Measurements from ENCODE around the gene ARHGAP26. TPM values are rescaled to one million over a fixed set of nuclear protein-coding genes. Genes with fewer than 3 reads are reported as not detected.

The ARHGAP26 gene
- total RNA-seq, 1 experiment from 2014 or later, result 5.5 TPM

DNA sequence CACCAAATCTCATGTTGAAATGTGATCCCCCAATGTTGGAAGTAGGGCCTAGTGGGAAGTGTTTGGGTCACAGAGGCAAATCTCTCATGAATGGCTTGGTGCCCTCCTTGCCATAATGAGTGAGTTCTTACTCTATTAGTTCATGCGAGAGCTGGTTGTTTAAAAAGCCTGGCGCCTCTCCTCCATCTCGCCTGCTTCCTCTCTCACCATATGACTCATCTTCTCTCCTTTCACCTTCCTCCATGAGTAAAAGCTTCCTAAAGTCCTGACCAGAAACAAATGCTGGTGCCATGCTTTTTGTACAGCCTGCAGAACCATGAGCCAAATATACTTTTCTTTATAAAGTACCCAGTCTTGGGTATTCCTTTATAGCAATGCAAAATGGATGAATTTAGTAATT lies 20.9 kb upstream of the ARHGAP26 start:
- DNase-seq (ENCODE audit: low read depth), result peak; percentile 88

DNA sequence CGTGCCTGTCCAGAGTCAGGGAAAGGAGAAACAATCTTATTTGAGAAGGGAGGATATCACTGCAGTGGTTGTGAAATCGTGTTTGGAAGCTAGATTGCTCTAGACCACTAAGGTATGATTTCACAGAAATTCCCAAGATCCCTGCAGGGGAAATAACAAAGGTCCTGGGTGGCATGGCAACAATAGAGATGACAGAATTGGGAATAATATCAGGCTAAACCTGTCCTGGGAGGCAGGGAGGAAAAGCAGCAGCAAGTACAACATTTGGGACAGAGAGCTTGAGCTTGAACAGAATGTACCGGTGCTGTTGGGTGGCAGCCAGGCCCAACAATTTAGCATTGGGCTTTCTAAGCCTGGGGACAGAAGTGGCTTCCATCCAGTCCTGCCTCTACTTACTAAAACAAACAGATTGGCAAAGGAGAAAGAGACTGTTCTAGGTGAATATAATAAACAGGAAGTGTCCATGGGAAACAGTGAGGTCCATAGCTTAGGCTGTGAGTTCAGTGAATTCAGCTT lies 17.0 kb upstream of the ARHGAP26 start:
- peak; percentile 43 for DNase-seq (ENCODE audit: low read depth)

DNA sequence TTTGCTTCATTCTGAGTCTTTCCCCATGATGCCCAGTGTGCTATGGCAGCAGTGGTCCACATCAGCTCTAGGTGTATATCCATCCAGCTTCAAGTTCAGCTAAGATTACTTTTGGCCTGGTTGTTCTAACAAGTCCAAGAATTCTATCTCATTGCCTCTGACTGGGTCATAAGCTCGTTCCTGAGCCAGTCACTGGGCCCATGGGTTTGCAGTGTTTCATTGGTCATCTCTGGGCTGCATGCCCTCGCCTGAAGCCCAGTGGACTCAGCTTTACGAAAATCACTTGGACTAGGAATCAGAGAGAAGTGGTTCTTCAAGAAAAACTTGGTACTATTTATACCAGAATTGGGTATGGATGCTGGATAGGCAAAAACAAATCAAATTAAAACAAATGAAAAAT lies 16.1 kb upstream of the ARHGAP26 start:
- DNase-seq (ENCODE audit: low read depth), result no peak

DNA sequence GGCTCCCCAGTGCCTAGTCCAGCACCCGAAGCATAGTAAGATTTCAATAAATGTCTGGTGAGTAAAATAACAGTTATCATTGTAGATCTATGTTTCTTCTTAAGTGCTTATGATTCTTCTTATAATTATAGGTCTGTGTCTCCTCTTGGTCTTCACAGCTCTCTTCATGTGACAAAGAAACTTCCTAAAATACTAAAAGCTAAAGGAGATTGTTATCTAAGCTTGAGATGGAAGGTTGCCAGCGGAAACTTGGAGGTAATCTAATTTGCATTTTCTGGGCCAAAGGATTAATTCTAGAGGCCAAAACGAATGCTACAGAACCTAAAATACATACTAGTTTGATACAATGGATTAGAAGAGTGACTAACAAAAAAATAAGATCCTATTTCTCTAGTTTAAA lies 13.6 kb upstream of the ARHGAP26 start:
- peak; percentile 22 for DNase-seq (ENCODE audit: low read depth)

DNA sequence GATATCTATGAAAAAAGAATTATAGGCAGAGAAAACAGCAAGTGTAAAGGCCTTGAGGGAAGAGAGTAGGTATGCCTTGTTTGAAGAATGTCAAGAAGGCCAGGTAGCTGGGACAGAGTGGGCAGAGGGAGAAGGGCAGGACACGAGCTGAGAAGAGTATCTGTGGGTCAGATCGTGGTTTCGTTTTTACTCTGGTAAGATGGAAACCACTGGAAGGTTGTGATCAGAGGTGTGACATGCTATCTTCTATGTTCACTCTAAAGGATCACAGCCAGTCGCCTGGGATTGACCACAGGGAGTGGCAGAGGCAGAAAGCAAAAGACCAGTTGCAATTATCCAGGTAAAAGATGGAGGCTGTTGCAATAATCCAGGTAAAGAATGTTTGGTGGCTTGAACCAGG lies 12.6 kb upstream of the ARHGAP26 start:
- no peak for DNase-seq (ENCODE audit: low read depth)

DNA sequence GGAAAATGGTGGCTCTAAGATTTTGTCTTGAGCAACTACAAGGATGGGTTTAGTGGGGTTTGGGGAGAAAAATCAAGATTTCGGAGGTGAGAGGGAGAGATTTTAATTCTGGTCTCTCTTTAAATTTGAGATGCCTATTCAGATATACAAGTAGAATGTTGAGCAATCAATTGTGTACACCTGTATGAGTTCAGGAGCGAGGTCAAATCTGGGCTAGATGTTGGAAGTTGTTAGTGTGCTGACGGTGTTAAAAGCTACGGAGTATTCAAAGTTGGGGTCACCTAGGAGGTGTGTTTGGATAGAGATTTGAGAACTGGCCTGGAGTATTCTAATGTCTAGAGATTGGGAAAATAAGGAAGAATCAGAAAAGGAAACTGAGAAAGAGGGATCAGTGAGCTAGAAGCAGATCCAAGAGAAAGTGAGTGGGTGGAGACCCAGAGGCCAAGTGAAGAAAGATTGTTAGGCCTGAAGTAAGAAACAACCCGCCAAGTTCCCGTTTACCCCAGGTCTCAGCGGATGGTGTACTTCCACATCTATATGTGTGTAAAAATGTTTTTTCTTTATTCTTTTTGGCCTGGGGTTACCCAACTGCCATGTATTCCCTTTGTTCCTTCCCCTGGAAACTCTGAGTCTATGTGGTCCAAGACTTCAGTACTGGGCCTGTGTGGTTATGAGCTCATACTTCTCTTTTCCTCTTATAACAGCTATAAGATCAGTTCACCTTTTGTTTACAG lies 11.9 kb upstream of the ARHGAP26 start:
- DNase-seq (ENCODE audit: low read depth), result no peak

DNA sequence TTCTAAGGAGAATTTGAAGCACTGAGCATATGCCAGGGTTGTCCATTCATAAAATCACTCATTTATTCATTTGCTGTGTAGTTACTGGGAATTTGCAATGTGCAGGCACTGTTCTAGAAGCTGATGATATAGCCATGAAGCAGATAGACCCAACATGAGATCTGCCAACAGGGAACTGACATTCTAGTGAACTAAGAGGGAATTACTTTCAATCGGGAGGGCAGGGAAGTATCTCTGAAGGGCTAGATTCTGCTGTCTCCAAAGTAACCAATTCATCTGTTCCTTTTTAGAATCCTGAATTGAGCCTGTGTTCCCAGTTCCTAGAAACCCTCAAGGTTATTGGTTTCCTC lies 11.4 kb upstream of the ARHGAP26 start:
- DNase-seq (ENCODE audit: low read depth), result no peak

DNA sequence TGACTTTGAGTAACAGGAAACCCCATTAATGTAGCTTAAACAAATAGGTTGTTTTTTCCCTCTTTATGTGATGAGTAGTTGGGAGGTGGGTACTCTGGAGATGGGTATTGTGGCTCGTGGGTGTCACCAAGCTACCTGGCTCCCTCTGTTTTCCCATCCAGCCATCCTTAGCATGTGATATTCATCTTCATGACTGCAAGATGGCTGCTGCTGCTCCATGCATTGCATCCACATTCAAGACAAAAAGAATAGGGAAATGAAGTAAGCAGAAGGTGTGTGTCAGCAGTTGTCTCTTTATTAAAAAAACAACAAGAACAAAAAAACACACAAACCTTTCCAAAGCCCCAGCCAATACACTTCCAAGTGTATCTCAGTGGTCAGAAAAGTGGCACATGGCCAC lies 6.5 kb upstream of the ARHGAP26 start:
- no peak for DNase-seq (ENCODE audit: low read depth)

DNA sequence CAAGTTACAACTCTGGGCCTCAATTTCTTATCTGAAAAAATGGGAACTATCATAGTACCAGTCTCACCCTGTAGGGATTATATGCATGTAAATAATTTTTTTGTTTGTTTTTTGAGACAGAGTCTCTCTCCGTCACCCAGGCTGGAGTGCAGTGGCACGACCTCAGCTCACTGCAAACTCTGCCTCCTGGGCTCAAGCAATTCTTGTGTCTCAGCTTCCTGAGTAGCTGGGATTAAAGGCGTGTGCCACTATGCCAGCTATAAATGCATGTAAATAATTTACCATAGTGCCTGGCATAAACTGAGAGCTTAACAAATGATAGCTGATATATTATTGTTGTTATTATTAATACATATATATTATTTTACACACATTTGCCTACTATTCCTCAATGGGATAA lies 3.0 kb upstream of the ARHGAP26 start:
- no peak for DNase-seq (ENCODE audit: low read depth)

DNA sequence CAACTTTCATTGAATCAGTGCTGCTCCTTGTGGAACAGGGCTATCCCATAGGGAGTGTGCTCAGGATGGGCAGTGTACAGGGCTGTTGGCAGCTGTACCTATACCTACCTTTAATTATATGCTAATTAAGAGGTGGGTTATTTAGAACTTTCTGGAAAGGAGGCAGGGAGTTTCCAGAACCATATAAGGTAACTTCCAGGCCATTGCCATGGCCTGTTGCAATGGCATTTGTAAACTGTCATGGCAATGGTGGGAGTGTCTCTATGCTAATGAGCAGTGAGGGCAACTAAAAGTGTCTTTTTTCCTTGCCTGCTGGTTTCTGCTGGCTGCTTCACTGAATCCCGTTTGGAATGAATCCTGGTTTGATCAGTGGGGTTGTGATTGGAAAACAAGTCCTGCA lies 2.3 kb upstream of the ARHGAP26 start:
- DNase-seq (ENCODE audit: low read depth), result no peak

DNA sequence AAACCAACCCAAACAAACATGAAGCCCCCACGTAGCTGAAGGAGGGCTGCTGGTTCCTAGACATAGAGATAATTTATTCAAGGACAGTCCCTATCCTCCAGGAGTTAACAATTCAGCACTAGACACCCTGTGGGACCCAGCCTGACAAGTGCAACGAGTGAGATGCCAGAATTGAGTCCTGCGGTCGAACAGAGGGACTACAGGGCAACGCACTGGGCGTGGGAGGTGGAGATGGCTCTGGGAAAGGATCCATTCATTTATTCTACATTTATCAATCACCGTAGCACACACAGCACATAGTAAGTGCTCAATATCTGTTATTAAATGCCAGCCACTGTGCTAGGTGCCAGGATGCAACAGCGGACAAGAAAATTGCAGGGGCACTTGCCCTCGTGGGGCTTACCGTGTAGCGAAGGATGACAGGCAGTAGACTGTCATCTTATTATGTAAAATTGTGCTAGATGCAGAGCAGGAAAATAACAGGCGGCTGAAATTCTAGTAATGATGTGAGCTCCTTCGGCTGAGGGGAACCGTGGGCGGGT lies 855 bp upstream of the ARHGAP26 start:
- no peak for DNase-seq (ENCODE audit: low read depth)

DNA sequence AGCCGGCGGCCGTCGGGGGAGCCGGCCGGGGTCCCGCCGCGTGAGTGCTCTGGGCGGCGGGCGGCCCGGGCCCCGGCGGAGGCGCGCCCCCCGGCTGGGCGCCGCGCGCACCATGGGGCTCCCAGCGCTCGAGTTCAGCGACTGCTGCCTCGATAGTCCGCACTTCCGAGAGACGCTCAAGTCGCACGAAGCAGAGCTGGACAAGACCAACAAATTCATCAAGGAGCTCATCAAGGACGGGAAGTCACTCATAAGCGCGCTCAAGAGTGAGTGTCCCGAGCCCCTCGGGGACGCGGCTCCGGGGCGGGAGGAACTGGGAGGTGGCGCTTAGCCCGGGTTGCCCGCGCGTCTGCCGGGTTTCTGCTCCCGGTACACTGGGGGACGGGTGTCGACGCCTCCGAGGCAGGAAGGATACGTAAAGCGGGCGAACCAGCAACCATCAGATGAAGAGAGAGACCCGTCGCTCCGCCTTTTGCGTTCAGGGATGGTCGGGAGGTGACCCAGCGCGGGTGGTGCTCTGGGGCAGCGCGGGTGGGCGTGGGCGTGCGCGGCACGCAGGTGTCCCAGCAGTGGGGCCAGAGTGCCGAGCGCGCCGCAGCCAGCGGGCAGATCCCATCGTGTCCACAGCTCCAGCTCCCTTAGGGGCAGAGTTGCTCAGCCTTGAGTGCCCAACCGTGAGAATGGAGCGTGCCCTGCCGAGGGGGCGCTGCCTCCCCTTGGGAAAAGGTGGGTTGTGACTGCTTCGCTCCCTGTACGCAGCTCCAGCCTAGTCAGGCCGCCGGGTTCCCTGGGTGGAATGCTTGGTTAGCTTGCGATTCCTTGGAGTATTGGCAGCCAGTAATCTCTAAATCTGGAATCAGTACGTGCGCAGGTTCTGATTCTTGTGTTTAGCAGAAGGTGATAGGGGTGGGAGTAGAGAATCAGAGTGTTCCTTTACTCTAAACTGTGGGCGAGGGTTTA lies 753 bp downstream of the ARHGAP26 start:
- peak; percentile 71 for DNase-seq (ENCODE audit: low read depth)

DNA sequence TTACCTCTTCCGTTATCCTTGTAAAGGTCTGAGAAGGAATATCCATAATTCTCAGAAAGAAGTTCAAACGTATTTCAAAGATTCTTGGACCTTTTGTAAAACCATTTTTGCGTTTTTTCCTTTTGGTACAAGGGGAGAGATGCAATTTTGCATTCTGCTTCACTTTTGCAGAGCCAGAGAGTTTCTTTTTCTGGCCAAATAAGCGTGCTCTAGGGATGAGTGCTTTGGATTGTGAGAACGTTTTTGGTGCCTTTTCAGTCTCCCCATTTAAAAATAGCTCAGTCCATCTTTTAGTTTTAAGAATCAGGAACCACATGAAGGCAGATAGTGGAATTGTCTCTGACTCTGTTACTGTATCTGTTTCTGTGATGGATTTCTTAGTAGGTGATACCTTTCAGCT lies 1.5 kb downstream of the ARHGAP26 start:
- no peak for DNase-seq (ENCODE audit: low read depth)

DNA sequence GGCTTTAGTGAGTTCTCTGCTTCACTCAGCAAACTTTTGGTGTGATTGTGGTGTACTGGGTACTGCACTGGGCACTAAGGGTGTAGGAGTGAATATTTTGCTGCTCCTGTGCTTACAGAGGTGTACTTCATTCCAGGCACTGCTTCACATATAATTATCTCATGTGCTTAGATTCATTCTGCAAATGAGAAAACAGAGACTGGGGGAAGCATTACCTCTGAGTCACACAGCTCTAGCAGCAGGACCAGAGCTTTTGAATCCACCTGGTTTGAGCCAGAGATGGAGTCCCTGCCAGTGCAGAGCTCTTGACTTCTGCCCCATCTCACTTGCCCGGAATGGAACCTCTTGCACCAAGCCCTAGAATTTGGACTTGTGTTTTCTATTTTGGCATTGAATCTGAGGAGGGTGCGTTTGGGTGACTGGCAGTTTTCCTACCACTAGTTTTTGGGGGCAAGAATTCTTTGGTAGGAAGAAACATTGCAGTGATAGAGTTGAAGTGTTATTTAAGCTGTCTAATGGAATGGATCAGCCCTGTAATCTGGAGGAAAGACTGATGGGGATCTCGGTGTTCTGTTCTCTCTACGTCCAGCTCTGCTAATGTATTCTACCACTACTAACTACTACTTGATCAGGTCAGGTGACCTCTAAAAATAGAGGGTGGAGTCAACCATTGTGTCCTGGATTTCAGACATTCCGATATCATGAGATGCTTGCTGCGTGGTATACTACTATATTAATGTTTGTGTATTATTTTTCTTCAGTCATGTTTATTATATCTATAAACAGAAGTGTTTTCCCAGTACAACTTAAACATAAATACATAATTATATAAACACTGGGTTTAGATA lies 2.5 kb downstream of the ARHGAP26 start:
- DNase-seq (ENCODE audit: low read depth), result no peak

DNA sequence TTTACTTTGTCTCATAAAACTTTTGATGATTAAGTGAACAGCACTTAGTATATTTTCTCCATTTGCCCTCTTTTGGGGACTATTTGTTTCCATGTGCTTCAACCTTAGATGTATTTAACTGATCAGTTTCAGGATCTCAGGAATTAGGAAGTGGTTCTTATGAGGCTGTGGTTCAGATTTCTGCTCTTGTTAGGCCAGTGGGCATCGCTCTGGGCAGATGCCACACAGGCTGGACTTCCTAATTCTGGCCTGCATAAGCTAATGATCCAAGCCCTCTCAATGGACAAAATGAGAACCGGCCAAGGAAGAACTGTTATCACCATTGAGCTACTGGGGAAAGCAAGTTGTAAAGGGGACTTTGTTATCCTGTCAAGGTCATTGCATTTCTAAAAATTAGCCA lies 6.9 kb downstream of the ARHGAP26 start:
- no peak for DNase-seq (ENCODE audit: low read depth)

DNA sequence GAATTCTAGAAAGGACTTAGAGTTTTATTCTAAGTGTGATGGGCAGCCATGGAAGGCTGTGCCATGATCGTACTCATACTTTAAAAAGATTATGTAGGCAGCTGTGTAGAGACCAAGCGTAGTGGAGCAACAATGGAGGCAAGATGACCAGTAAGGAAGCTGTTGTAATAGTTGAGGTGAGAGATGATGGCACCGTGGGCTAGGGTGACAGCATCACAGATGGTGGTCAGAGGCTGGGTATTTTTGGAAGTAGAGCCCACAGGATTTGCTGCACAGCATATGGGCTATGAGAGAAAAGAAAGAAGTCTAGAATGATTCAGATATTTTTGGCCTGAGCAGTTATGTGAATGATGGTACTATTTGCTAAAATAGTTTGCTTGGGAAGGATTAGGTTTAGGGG lies 7.7 kb downstream of the ARHGAP26 start:
- DNase-seq (ENCODE audit: low read depth), result no peak

DNA sequence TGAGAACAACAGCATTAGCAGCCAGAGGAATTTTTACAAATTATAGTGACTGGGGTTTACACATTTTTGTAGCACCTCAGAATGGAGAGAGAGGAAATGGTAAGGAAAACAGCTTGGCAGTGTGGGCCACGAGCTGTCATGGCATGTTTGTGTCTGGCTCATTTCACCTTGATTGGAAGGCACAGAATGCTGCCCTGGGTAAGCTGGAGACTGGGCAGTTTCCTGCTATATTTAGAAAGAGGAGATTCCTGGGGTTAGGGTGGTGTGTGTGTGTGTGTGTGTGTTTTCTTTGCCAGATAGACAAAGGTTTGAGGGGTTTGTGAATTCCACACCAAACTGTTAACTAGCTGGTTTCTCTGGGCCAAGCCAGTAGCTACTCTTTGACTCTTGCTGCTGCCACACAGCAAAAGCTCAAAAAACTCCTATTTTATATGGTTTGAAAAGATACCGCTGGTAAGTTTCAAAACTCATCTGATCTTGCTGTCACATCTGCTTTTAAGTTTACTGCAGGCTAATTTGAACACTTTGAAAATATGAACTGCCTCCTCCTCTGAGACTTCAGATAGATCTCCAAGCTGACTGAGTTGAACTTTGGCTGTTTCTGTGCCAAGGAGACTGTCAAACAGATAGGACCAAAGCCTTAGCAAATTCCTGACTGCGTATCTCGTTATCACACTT lies 9.1 kb downstream of the ARHGAP26 start:
- peak; percentile 71 for DNase-seq (ENCODE audit: low read depth)

DNA sequence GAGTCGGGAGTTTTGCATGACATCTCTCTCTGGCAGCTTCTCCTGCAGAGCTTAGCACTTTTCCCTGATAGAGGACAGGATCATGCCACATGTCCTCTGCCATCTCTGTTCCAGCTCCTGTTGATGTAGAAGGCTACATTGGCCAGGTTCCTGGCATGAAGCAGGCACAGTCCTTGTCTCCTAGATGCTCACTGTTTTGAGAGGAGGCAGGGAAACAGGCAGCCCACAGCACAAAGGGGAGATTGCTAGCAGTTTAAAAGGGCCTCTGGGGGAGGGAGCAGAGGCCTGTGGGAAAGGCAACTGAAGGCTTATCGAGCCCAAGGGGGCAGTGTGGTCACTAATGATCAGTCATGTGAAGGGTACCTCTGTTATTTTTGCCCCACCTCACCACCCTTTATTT lies 10.7 kb downstream of the ARHGAP26 start:
- no peak for DNase-seq (ENCODE audit: low read depth)

DNA sequence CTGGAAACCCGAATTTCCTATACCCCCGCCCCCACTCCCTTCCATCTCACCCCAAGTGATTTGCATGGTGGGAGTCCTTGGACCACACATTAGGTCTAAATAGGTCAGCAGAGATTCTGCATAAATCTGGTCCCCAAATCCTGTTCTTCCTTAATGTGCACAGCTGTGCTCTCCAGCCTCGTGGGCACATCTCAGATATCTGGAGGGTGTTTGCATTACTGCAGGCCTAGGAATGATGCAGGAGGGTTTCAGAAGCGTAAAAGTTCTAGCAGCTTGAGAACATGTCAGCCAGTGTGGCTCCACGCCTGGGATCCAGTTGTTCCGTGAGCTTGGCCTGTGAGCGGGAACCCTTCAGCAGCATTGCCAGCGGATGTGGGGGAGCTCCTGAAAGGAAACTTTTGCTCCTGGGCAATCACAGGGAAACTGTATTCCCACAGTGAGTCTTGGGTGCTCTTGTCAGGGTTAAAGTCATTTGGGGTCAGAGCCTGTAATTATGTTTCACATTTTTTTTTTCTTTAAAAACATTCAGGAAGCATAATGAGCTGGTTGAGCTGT lies 12.9 kb downstream of the ARHGAP26 start:
- DNase-seq (ENCODE audit: low read depth), result peak; percentile 20

DNA sequence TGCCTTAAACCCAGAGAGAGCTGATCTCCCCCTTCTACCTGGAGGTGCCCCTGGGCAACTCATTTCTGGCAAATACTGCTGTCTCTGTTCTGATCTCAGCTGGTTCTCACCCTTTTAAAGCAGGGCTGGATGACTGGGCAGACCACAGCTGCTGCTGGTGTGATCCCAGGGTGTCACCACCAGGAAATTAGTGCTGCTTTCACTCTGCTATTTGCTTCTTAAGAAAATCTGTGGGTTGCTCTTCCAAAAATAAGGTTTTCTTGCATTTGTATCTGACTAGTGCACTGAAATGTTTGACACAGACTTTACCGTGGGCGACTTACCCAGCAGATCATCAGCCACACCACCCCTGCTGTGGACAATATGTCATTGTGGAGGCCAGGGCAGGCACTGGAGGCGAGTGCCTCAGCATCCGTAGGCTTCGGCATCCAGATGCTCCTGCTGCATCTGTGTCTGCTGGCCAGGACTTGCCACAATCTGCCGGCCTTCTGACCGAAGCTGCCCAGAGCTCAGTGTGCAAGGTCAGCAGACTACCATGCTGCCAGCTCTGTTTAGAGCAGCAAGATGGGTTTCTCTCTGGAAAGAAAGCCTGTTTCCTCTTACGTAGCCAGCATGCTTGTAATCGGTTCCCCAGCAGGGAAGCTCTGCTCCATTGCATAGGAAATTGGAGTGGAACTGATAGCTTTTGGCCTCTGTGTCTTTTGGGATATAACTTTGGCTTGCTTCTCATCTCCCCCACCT lies 13.6 kb downstream of the ARHGAP26 start:
- peak; percentile 26 for DNase-seq (ENCODE audit: low read depth)
